K562 (cell line): Measurements from ENCODE around the gene CCND3. TPM values are rescaled to one million over a fixed set of nuclear protein-coding genes. Genes with fewer than 3 reads are reported as not detected.
A peak's percentile ranks its signal among the peaks of the same experiment; 100 is the strongest.

Source experiments
- ARID2 ChIP-seq: fragments of 450-650 bp; IDR thresholded peaks from 2 replicates; pipeline ENCODE4 v1.6.1; 2017; ENCODE audit warnings: antibody characterized with exemption, mild to moderate bottlenecking
- FOSL1 ChIP-seq: fragments of 200-800 bp; sonication (Bioruptor generic); conservative IDR thresholded peaks from 2 replicates; pipeline ENCODE4 v1.6.1; 2016; ENCODE audit warnings: missing genetic modification characterization, missing compliant biosample characterization
- NR1H2 ChIP-seq: sonication (generic); formaldehyde crosslinking; IDR thresholded peaks from 2 replicates; pipeline ENCODE4 v1.4.0; 2020; ENCODE audit warnings: mild to moderate bottlenecking, missing genetic modification reagents
- RBFOX2 ChIP-seq: fragments of 200-400 bp; formaldehyde crosslinking; IDR thresholded peaks from 2 replicates; pipeline ENCODE4 v1.6.1; 2017; ENCODE audit warnings: low read depth, mild to moderate bottlenecking, low read length, moderate library complexity
- REST ChIP-seq, 2 experiments: fragments of 450-650 bp; formaldehyde crosslinking in 1 of 2; IDR thresholded peaks; 2 replicates each; pipeline versions ENCODE4 v1.4.0 to v1.6.1; 2014 to 2020; ENCODE audit warnings: mild to moderate bottlenecking in 2 of 2, borderline replicate concordance in 1 of 2, low read depth in 1 of 2
- TARDBP ChIP-seq: fragments of 450-650 bp; IDR thresholded peaks from 2 replicates; pipeline ENCODE4 v1.6.1; 2016
- YY1 ChIP-seq, 3 experiments: IDR thresholded peaks; 2 replicates each; pipeline ENCODE4 v1.6.1; 2011; ENCODE audit warnings: low read length in 2 of 3, mild to moderate bottlenecking in 2 of 3, moderate library complexity in 2 of 3, borderline replicate concordance in 1 of 3, control low read depth in 1 of 3, low read depth in 1 of 3; ENCODE audit not compliant: insufficient read depth in 3 of 3, insufficient replicate concordance in 2 of 3, control insufficient read depth in 1 of 3, insufficient read length in 1 of 3; ENCODE audit errors: extremely low read depth in 1 of 3
- ZNF184 ChIP-seq: sonication (generic); formaldehyde crosslinking; IDR thresholded peaks from 2 replicates; pipeline ENCODE4 v1.5.0; 2020; ENCODE audit warnings: missing genetic modification reagents
- ZNF407 ChIP-seq: fragments of 450-650 bp; IDR thresholded peaks from 2 replicates; pipeline ENCODE4 v1.6.1; 2016; ENCODE audit warnings: low read depth
- ZNF766 ChIP-seq: fragments of 200-800 bp; sonication (Bioruptor generic); conservative IDR thresholded peaks from 2 replicates; pipeline ENCODE4 v1.6.1; 2016; ENCODE audit warnings: missing genetic modification characterization, missing compliant biosample characterization
- polyA plus RNA-seq, 8 experiments: library from polyadenylated mRNA; depleted of rRNA in 4 of 8; stranded (reverse) in 5 of 8; unstranded in 3 of 8; fragments of >200 nt; fragmentation: Nextera tagmentation in 2 of 8; fragmentation: Illumina TruSeq in 1 of 8; extraction: Ambion mirVana in 2 of 8; extraction: Trizol in 1 of 8; gene quantifications; 2 replicates each; pipeline versions ENCODE4 v1.2.1 to v1.2.3, GENCODE V29; 2011 to 2014; ENCODE audit warnings: inconsistent platforms in 1 of 8, missing spikeins in 1 of 8
- total RNA-seq, 7 experiments: library from RNA; depleted of rRNA in 6 of 7; stranded (reverse); fragments of >200 nt in 6 of 7; fragmentation: Illumina TruSeq in 2 of 7; extraction: Trizol in 2 of 7; gene quantifications; 2 replicates each; pipeline versions ENCODE4 v1.2.1 to v1.2.3, GENCODE V29; 2011 to 2021; ENCODE audit warnings: low replicate concordance in 1 of 7

The CCND3 gene
- total and polyA plus RNA-seq, 9 of the 15 experiments (the other 6 are each of a cell fraction or from before 2014, with no cell fraction given): 21.5 to 204 (median 97.4) TPM

GRCh38 chr6:41937861-41938574 is 3.6 kb downstream of the CCND3 start (continued):
- TF ChIP-seq YY1 (IDR thresholded peaks at IDR 0.05; ENCODE audit: borderline replicate concordance in 1 of 3, control insufficient read depth in 1 of 3, extremely low read depth in 1 of 3, insufficient read depth in 3 of 3, insufficient read length in 1 of 3, insufficient replicate concordance in 2 of 3, low read depth in 1 of 3, low read length in 2 of 3) (peak in 1 of 3 experiments; percentile 7), TARDBP (no peak), ZNF407 (no peak), RBFOX2 (0 out of 2 replicates have a peak, but pooled peaks have one; percentile 10), ZNF766 (CRISPR knock-in tag) (peak; percentile 83; the same call in 1 of the 2 replicates), NR1H2 (CRISPR knock-in tag) (0 out of 2 replicates have a peak, but pooled peaks have one; percentile 54), ZNF184 (CRISPR knock-in tag) (no peak), REST (IDR thresholded peaks at IDR 0.05; ENCODE audit: borderline replicate concordance) (no peak), REST (CRISPR knock-in tag; IDR thresholded peaks at IDR 0.05; ENCODE audit: low read depth) (no peak), ARID2 (no peak), FOSL1 (tag) (0 out of 2 replicates have a peak, but pooled peaks have one; percentile 10)
